Stomach (tissue), 9 donors: ENCODE measurements around the gene EHD1. TPM values are rescaled to one million over a fixed set of nuclear protein-coding genes. Genes with fewer than 3 reads are reported as not detected.
"Not testable (repeated sequence)": the region's sequence is repeated elsewhere in the genome, so short reads cannot be mapped to it uniquely, and the experiment has no call there.

Experiments
- DNase-seq, 2 donors: peaks; one replicate each; pipeline versions ENCODE4 v3.0.0 to v3.0.0-alpha.2; 2013 to 2019
- H3K27ac ChIP-seq, 5 donors: fragments of 200-600 bp in 4 of 5; sonication (generic) in 4 of 5; one replicate each; pipeline ENCODE4 v1.5.1; 2013 to 2019; ENCODE audit warnings: mild to moderate bottlenecking in 1 of 5, moderate library complexity in 1 of 5
- H3K27me3 ChIP-seq, 3 donors: fragments of 200-600 bp; sonication (generic); one replicate each; pipeline ENCODE4 v1.5.1; 2017 to 2019; ENCODE audit warnings: mixed run types in 1 of 3
- H3K36me3 ChIP-seq, 4 donors: fragments of 200-600 bp; sonication (generic); 1 replicate in 3 of 4; 2 replicates in 1 of 4; pipeline ENCODE4 v1.5.1; 2016 to 2019
- H3K4me1 ChIP-seq, 4 donors: fragments of 200-600 bp; sonication (generic); one replicate each; pipeline ENCODE4 v1.5.1; 2016 to 2019
- H3K4me3 ChIP-seq, 4 donors: fragments of 200-600 bp; sonication (generic) in 3 of 4; one replicate each; pipeline ENCODE4 v1.5.1; 2016 to 2019; ENCODE audit warnings: mild to moderate bottlenecking in 1 of 4
- H3K9me3 ChIP-seq, 4 donors: fragments of 200-600 bp; sonication (generic); one replicate each; pipeline ENCODE4 v1.5.1; 2016 to 2019
- CTCF ChIP-seq, 7 experiments: fragments of 450-650 bp in 4 of 7; fragments of 200-600 bp in 3 of 7; sonication (generic) in 3 of 7; IDR thresholded peaks; one replicate each; pipeline ENCODE4 v1.5.1; 2016 to 2019; ENCODE audit warnings: antibody characterized with exemption in 7 of 7, control low read depth in 2 of 7, mild to moderate bottlenecking in 1 of 7
- EP300 ChIP-seq: sonication (generic); formaldehyde crosslinking; IDR thresholded peaks from one replicate; pipeline ENCODE4 v1.6.1; 2017; ENCODE audit warnings: antibody characterized with exemption
- POLR2A ChIP-seq, 4 donors: fragments of 450-650 bp; IDR thresholded peaks; one replicate each; pipeline ENCODE4 v1.6.1; 2016; ENCODE audit warnings: antibody characterized with exemption in 4 of 4, control low read depth in 2 of 4, mild to moderate bottlenecking in 1 of 4, moderate library complexity in 1 of 4
- POLR2AphosphoS5 ChIP-seq, 3 donors: sonication (generic); formaldehyde crosslinking; IDR thresholded peaks; one replicate each; pipeline ENCODE4 v1.6.1; 2016; ENCODE audit warnings: antibody characterized with exemption in 3 of 3
- WGBS, 5 donors: extraction: QIAGEN DNeasy Blood & Tissue Kit in 3 of 5; methylation state at CpG; one replicate each; pipeline versions ENCODE4 v1.1.5 to v1.1.7; 2013 to 2018; 5-methylcytosine and 5-hydroxymethylcytosine counted together
- intact Hi-C: fragments of 100-400 bp; cut with DNase I; formaldehyde crosslinking; loops from one replicate; pipeline ENCODE4 v1.15.1; 2023; ENCODE audit warnings: low total_unique reads
- polyA plus RNA-seq, 3 donors: library from polyadenylated mRNA; stranded (reverse); fragments of 200-250 nt; gene quantifications; one replicate each; pipeline ENCODE4 v1.2.3, GENCODE V29; 2013
- total RNA-seq, 5 donors: library from RNA; depleted of rRNA; stranded (reverse); fragments of >200 nt; gene quantifications; one replicate each; pipeline versions ENCODE4 v1.1.0 to v1.2.3, GENCODE V29; 2014 to 2016
- donor health status: healthy with polysubstance abuse.
- donor health status: Bipolar disorder and iron deficiency.
- donor health status: healthy.

The EHD1 gene
- total and polyA plus RNA-seq, 8 donors: 17.9 to 160 (median 37.5) TPM

- WGBS, 5 donors: 16 to 25% (median 19%) methylated on average over 11 to 13 of the region's 13 CpGs
- Histone ChIP-seq H3K4me1 (peaks cover 55 to 86% (median 82%) of the 10 kb centered on the region in 4 donors), H3K27me3 (no peaks in the 10 kb centered on the region), H3K36me3 (no peaks in the 10 kb centered on the region), H3K27ac (peak overlapping the region in 2 of 5 donors; percentile 92 to 94), H3K4me3 (no peak overlapping the region), H3K9me3 (no peaks in the 10 kb centered on the region)
- TF ChIP-seq EP300 (no peak), POLR2AphosphoS5 (IDR thresholded peaks at IDR 0.05) (peak in 2 of 3 donors; percentile 15 to 83), POLR2A (IDR thresholded peaks at IDR 0.05) (no peak), CTCF (IDR thresholded peaks at IDR 0.05) (peak in 6 of 7 experiments; percentile 13 to 98 (median 94))
- peak; percentile 95 to 97 for DNase-seq
- intact Hi-C loops: loop anchor here (2.0 kb wide), 1 partner anchor 46 kb away; no protein-coding TSS in a partner anchor
Observed at GRCh38 chr11:64846998-64847666, 31.3 kb downstream of the EHD1 start.

GRCh38 chr11:64845776-64846129 lies 32.7 kb downstream of the EHD1 start:
- H3K36me3 ChIP-seq, H3K27me3 ChIP-seq, H3K4me3 ChIP-seq, DNase-seq, H3K9me3 ChIP-seq: not testable (repeated sequence)
- 85 to 91% (median 87%) methylated on average over 8 of the region's 8 CpGs for WGBS, 5 donors
- H3K4me1 ChIP-seq: peaks cover 43 to 76% (median 74%) of the 10 kb centered on the region in 4 donors
- H3K27ac ChIP-seq: peak overlapping the region in 4 of 5 donors; percentile 9 to 89 (median 42)
- intact Hi-C loops: loop anchor here (2.0 kb wide), 1 partner anchor 47 kb away; no protein-coding TSS in a partner anchor

- H3K27ac ChIP-seq: peak overlapping the region; percentile 83 to 94 (median 87)
- WGBS, 5 donors: 8 to 11% (median 9%) methylated on average over 9 of the region's 9 CpGs
- peaks cover 0 to 9% (median 2%) of the 10 kb centered on the region in 4 donors for H3K36me3 ChIP-seq
- no peaks in the 10 kb centered on the region for H3K27me3 ChIP-seq
- H3K9me3 ChIP-seq: no peaks in the 10 kb centered on the region
- intact Hi-C loops: no loop called here
- H3K4me1 ChIP-seq: peaks cover 39 to 71% (median 69%) of the 10 kb centered on the region in 4 donors
- no peak for DNase-seq
- H3K4me3 ChIP-seq: peak overlapping the region; percentile 50 to 65 (median 57)
- TF ChIP-seq EP300 (no peak), CTCF (IDR thresholded peaks at IDR 0.05) (no peak), POLR2AphosphoS5 (IDR thresholded peaks at IDR 0.05) (no peak), POLR2A (IDR thresholded peaks at IDR 0.05) (no peak)
Observed at GRCh38 chr11:64845129-64845775, 33.2 kb downstream of the EHD1 start.

GRCh38 chr11:64844330-64845128 lies 33.9 kb downstream of the EHD1 start, which contains the start of gene CDC42BPG:
CDC42BPG (minus strand) TSS chr11:64844653; CDS start chr11:64844569, 84 bp downstream.
- WGBS, 5 donors: 1 to 2% (median 1%) methylated on average over 34 to 96 of the region's 96 CpGs
- H3K9me3 ChIP-seq: no peaks in the 10 kb centered on the region
- H3K4me1 ChIP-seq: peaks cover 32 to 64% (median 62%) of the 10 kb centered on the region in 4 donors
- TF ChIP-seq CTCF (IDR thresholded peaks at IDR 0.05) (peak in 5 of 7 experiments; percentile 12 to 69 (median 62)), POLR2A (IDR thresholded peaks at IDR 0.05) (no peak), POLR2AphosphoS5 (IDR thresholded peaks at IDR 0.05) (peak in 2 of 3 donors; percentile 7 to 11)
- no peaks in the 10 kb centered on the region for H3K27me3 ChIP-seq
- intact Hi-C loops: no loop called here
- H3K4me3 ChIP-seq: peak within 1 kb of the TSS; percentile 50 to 65 (median 57)
- peak; percentile 92 to 95 for DNase-seq
- peaks cover 0 to 16% (median 10%) of the 10 kb centered on the region in 4 donors for H3K36me3 ChIP-seq
- peak within 1 kb of the TSS; percentile 83 to 94 (median 89) for H3K27ac ChIP-seq
